ENCODE measurements around the gene MXRA8. TPM values are rescaled to one million over a fixed set of nuclear protein-coding genes. Genes with fewer than 3 reads are reported as not detected.

Gene MXRA8
- total RNA-seq, 3 donors from 2014 or later, result 6.8 to 62.1 (median 20.8) TPM

DNA sequence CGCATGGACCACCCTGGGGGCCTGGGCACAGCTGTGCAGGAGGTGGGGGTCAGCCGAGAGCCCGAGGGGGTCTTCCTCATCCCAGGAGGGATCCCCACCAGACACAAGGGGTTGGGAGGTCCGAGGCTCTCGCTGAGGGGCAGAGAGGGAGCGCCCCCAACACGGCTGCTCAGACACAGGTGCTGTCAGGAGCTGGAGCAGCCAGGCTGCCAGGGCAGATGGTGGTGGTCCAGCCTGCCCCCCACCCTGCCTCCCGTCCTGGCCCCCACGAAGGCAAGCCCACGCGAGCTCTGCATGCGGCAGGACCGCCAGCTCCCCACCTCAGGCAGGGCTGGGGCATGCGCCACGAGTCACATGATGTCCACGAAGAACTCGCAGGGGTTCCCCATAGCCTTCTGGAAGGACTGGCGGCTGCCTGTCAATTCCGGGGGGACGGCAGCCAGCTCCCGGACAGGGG is 22.5 kb downstream of the MXRA8 start:
- Histone ChIP-seq H3K36me3 (ENCODE audit: low read depth) (no peaks in the 10 kb centered on the region), H3K9me3 (no peaks in the 10 kb centered on the region), H3K4me1 (ENCODE audit: low read depth) (peaks cover 19% of the 10 kb centered on the region), H3K4me3 (no peak overlapping the region)
- DNase-seq (no peak), ATAC-seq (no peak)
- TF ChIP-seq, protein P1, sequence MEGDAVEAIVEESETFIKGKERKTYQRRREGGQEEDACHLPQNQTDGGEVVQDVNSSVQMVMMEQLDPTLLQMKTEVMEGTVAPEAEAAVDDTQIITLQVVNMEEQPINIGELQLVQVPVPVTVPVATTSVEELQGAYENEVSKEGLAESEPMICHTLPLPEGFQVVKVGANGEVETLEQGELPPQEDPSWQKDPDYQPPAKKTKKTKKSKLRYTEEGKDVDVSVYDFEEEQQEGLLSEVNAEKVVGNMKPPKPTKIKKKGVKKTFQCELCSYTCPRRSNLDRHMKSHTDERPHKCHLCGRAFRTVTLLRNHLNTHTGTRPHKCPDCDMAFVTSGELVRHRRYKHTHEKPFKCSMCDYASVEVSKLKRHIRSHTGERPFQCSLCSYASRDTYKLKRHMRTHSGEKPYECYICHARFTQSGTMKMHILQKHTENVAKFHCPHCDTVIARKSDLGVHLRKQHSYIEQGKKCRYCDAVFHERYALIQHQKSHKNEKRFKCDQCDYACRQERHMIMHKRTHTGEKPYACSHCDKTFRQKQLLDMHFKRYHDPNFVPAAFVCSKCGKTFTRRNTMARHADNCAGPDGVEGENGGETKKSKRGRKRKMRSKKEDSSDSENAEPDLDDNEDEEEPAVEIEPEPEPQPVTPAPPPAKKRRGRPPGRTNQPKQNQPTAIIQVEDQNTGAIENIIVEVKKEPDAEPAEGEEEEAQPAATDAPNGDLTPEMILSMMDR (IDR thresholded peaks at IDR 0.05), result no peak
- intact Hi-C loops (cut with DNase I, micrococcal nuclease), result no loop called here

DNA sequence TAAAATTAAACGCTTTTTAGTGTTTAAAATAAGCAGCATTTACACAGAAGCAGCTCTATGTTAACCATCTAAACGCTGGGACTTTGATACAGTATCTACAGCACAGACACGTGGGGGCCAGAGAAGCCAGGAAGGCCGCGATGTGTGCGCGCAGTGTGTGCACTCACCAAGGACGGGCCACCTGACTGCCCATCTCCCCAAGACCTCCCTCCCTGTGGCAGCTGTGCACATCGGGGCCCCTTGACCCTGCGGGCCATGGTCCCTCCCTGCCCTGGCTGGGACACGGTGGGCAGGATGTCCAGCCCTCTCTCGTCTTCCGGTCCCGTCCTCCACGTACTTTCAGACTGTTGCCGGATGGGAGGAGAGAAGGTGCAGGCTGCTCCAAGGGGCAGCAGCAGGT is 23.1 kb downstream of the MXRA8 start:
- peaks cover 23% of the 10 kb centered on the region for H3K4me1 ChIP-seq (ENCODE audit: low read depth)
- H3K36me3 ChIP-seq (ENCODE audit: low read depth), result no peaks in the 10 kb centered on the region
- intact Hi-C loops (cut with DNase I, micrococcal nuclease), result no loop called here
- ATAC-seq (no peak), DNase-seq (no peak)
- TF ChIP-seq, protein P1 (IDR thresholded peaks at IDR 0.05), result no peak
- no peaks in the 10 kb centered on the region for H3K9me3 ChIP-seq
- no peak overlapping the region for H3K4me3 ChIP-seq

DNA sequence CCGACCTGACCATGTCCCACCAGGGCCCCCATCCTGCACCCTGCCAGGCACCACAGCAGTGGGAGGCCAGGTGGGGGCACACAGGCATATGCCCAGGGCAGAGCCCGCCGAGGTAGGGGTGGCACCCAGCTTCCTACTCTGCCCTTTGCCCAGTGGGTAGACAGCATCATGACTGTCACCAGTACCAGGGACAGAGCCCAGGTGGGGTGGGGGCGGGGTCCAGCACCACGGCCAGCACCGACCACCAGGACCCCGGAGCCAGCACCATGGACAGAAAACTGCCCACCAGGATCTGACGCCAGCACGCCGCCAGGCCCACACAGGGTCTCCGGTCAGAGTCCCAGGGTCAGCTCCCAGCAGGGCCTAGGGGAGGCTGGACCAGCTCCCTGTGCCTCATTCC is 23.5 kb downstream of the MXRA8 start:
- peaks cover 23% of the 10 kb centered on the region for H3K4me1 ChIP-seq (ENCODE audit: low read depth)
- no peaks in the 10 kb centered on the region for H3K9me3 ChIP-seq
- H3K4me3 ChIP-seq, result no peak overlapping the region
- intact Hi-C loops (cut with DNase I, micrococcal nuclease), result no loop called here
- ATAC-seq (no peak), DNase-seq (no peak)
- TF ChIP-seq, protein P1 (IDR thresholded peaks at IDR 0.05), result no peak
- no peaks in the 10 kb centered on the region for H3K36me3 ChIP-seq (ENCODE audit: low read depth)

DNA sequence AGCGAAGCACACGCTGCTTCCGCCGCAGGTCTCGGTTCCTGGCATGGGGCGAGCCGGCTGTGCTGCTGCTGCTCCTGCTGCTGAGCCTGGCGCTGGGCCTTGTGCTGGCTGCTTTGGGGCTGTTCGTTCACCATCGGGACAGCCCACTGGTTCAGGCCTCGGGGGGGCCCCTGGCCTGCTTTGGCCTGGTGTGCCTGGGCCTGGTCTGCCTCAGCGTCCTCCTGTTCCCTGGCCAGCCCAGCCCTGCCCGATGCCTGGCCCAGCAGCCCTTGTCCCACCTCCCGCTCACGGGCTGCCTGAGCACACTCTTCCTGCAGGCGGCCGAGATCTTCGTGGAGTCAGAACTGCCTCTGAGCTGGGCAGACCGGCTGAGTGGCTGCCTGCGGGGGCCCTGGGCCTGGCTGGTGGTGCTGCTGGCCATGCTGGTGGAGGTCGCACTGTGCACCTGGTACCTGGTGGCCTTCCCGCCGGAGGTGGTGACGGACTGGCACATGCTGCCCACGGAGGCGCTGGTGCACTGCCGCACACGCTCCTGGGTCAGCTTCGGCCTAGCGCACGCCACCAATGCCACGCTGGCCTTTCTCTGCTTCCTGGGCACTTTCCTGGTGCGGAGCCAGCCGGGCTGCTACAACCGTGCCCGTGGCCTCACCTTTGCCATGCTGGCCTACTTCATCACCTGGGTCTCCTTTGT is 24.7 kb downstream of the MXRA8 start:
- Histone ChIP-seq H3K9me3 (no peaks in the 10 kb centered on the region), H3K4me1 (ENCODE audit: low read depth) (peaks cover 23% of the 10 kb centered on the region), H3K36me3 (ENCODE audit: low read depth) (no peaks in the 10 kb centered on the region), H3K4me3 (no peak overlapping the region)
- peak; percentile 4 for ATAC-seq
- no peak for DNase-seq
- TF ChIP-seq, protein P1 (IDR thresholded peaks at IDR 0.05), result no peak
- intact Hi-C loops (cut with DNase I, micrococcal nuclease), result no loop called here

DNA sequence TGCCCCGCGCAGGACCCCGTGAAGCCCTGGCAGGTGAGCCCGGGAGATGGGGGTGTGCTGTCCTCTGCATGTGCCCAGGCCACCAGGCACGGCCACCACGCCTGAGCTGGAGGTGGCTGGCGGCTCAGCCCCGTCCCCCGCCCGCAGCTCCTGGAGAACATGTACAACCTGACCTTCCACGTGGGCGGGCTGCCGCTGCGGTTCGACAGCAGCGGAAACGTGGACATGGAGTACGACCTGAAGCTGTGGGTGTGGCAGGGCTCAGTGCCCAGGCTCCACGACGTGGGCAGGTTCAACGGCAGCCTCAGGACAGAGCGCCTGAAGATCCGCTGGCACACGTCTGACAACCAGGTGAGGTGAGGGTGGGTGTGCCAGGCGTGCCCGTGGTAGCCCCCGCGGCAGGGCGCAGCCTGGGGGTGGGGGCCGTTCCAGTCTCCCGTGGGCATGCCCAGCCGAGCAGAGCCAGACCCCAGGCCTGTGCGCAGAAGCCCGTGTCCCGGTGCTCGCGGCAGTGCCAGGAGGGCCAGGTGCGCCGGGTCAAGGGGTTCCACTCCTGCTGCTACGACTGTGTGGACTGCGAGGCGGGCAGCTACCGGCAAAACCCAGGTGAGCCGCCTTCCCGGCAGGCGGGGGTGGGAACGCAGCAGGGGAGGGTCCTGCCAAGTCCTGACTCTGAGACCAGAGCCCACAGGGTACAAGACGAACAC is 25.4 kb downstream of the MXRA8 start:
- H3K36me3 ChIP-seq (ENCODE audit: low read depth), result no peaks in the 10 kb centered on the region
- intact Hi-C loops (cut with DNase I, micrococcal nuclease), result no loop called here
- H3K9me3 ChIP-seq, result no peaks in the 10 kb centered on the region
- DNase-seq (peak in 2 of 3 donors; percentile 56 to 70), ATAC-seq (peak; percentile 58)
- H3K4me1 ChIP-seq (ENCODE audit: low read depth), result peaks cover 23% of the 10 kb centered on the region
- no peak overlapping the region for H3K4me3 ChIP-seq
- TF ChIP-seq, protein P1 (IDR thresholded peaks at IDR 0.05), result no peak

All from mucosa of descending colon (tissue), 3 donors.